Left ventricle myocardium inferior (tissue), 1 donor: ENCODE results near the gene ADSS1. TPM values are rescaled to one million over a fixed set of nuclear protein-coding genes. Genes with fewer than 3 reads are reported as not detected.

Experiments used
- DNase-seq: peaks from one replicate; pipeline ENCODE4 v3.0.0-alpha.2; 2020
- H3K27ac ChIP-seq: fragments of 200-600 bp; replicated peaks from 2 replicates; pipeline ENCODE4 v1.8.0; 2021
- H3K27me3 ChIP-seq: fragments of 200-600 bp; 2 replicates; pipeline ENCODE4 v1.8.0; 2021; ENCODE audit warnings: low read depth
- H3K36me3 ChIP-seq: fragments of 200-600 bp; 2 replicates; pipeline ENCODE4 v1.8.0; 2021
- H3K4me1 ChIP-seq: fragments of 200-600 bp; 2 replicates; pipeline ENCODE4 v1.8.0; 2021
- H3K4me3 ChIP-seq: fragments of 200-600 bp; 2 replicates; pipeline ENCODE4 v1.8.0; 2021; ENCODE audit warnings: mild to moderate bottlenecking, moderate library complexity
- H3K9me3 ChIP-seq: fragments of 200-600 bp; replicated peaks from 2 replicates; pipeline ENCODE4 v1.8.0; 2021
- CTCF ChIP-seq: fragments of 200-600 bp; IDR thresholded peaks from 2 replicates; pipeline ENCODE4 v1.8.0; 2021; ENCODE audit warnings: antibody characterized with exemption, mild to moderate bottlenecking, borderline replicate concordance
- intact Hi-C: fragments of 100-400 bp; cut with micrococcal nuclease; formaldehyde crosslinking; loops from one replicate; pipeline ENCODE4 v1.11.0; 2022
- total RNA-seq: library from RNA; stranded (reverse); fragmentation: NEBNext Ultra II Directional; extraction: Animal tissue kit (Norgen Biotek cat#: 25700); gene quantifications from one replicate; pipeline ENCODE4 v1.2.1, GENCODE V29; 2021
- donor health status: DM: no; HTN: yes; CAD: no; lungs with severe emphysema.

Gene ADSS1
- total RNA-seq, 1 donor from 2014 or later = 218 TPM

DNA sequence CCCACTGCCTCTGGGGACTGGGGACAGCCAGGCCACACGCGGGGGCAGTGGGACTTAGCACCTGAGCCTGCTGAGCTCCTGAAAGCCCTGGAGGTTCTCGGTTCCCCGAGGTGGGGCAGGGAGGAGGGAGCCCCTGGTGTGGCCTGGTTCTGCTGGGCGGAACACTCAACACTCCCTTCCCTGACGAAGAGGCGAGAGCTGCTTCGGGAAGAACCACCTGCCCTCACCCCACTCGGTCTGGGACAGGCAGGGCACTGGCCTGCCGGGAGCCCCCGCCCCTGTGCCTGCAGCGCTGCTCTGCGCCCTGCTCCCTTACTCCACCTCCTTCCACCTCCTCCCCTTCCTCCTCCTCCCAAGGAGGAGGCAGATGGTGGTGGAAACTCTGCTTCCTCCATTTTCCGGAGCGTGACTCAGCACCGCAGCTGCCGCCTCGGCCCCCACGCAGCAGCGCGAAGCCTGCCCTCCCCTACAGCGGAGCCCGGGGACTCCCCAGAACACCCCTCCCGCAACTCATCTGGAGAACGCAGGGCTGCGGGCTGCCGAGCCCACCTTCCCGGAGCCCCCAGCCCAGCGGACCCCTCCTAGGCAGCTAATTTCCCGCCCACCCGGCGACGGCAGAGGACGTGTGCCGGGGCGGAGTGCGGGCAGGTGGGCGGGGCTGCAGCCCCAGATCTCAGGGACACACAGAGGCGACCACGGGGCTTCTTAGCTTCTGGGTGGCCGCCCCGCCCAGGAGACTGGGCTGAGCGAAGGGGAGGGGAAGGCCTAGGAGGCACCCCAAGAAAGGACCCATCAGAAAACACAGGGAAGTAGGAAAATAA lies 46.3 kb upstream of the ADSS1 start:
- intact Hi-C loops = no loop called here
- peak; percentile 82 for DNase-seq
- Histone ChIP-seq H3K36me3 (no peaks in the 10 kb centered on the region), H3K9me3 (no peaks in the 10 kb centered on the region), H3K27ac (peak overlapping the region; percentile 95), H3K27me3 (no peaks in the 10 kb centered on the region), H3K4me1 (peaks cover 63% of the 10 kb centered on the region), H3K4me3 (peak overlapping the region; percentile 72)
- no peak for TF ChIP-seq CTCF

- DNase-seq = peak; percentile 54
- peaks cover 68% of the 10 kb centered on the region for H3K4me1 ChIP-seq
- intact Hi-C loops = no loop called here
- no peaks in the 10 kb centered on the region for H3K9me3 ChIP-seq
- TF ChIP-seq CTCF = no peak
- peak overlapping the region; percentile 72 for H3K4me3 ChIP-seq
- H3K27ac ChIP-seq = peak overlapping the region; percentile 95
- no peaks in the 10 kb centered on the region for H3K36me3 ChIP-seq
- H3K27me3 ChIP-seq = no peaks in the 10 kb centered on the region
These were observed 45.7 kb upstream of the ADSS1 start for GRCh38 chr14:104678346-104678745.

GRCh38 chr14:104678901-104679705 lies 44.9 kb upstream of the ADSS1 start:
- peaks cover 68% of the 10 kb centered on the region for H3K4me1 ChIP-seq
- H3K36me3 ChIP-seq = no peaks in the 10 kb centered on the region
- intact Hi-C loops = no loop called here
- no peaks in the 10 kb centered on the region for H3K9me3 ChIP-seq
- peak; percentile 16 for DNase-seq
- H3K4me3 ChIP-seq = no peak overlapping the region
- TF ChIP-seq CTCF = no peak
- H3K27ac ChIP-seq = peak overlapping the region; percentile 95
- H3K27me3 ChIP-seq = no peaks in the 10 kb centered on the region

- Histone ChIP-seq H3K27ac (peak overlapping the region; percentile 95), H3K4me3 (no peak overlapping the region), H3K27me3 (no peaks in the 10 kb centered on the region), H3K4me1 (peaks cover 68% of the 10 kb centered on the region), H3K9me3 (no peaks in the 10 kb centered on the region), H3K36me3 (no peaks in the 10 kb centered on the region)
- intact Hi-C loops = no loop called here
- TF ChIP-seq CTCF = no peak
- DNase-seq = peak; percentile 23
These were observed 43.8 kb upstream of the ADSS1 start for GRCh38 chr14:104680056-104680805.

DNA sequence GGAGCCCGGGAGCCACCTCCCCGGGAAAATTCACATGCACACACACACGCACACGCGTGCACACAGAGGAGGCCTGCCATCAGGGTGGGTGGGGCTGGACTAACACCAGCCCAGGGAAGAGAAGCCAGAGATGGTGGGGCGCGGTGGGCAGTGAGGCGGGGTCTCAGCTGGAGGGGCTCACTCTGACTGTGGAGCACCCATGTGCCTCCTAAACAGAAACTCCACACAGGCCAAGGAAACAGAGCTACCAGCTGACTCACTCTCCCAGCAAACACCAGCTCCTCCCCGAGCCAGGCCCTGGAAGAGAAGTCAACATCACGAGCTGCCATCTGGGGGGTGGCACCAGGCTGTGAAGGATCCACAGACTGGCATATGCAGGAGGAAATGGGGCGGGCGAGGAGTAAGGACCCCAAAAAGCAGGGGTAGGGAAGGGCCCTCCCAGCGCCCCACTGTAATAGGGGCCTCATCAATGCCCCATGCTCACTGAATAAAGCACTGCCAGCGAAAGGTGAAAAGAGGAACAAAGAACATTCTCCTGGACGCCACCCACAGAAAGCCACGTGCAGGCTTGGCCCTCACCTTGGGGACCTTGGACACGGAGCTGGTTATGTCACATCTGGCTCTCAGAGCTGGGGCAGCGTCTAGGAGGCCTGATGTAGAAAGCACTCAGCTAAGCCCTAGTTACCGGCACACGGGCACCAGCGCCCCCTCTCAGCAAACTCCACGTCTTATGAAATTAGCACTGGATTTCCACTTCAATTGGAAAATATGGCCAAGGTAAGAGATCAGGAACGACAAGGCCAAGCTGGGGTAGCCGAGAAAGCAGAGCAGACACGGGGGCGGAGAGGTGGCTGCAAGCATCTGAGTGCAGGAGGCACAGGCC lies 43.0 kb upstream of the ADSS1 start:
- TF ChIP-seq CTCF = no peak
- H3K9me3 ChIP-seq = no peaks in the 10 kb centered on the region
- H3K27me3 ChIP-seq = no peaks in the 10 kb centered on the region
- peaks cover 68% of the 10 kb centered on the region for H3K4me1 ChIP-seq
- intact Hi-C loops = no loop called here
- peak overlapping the region; percentile 50 for H3K4me3 ChIP-seq
- DNase-seq = peak; percentile 49
- no peaks in the 10 kb centered on the region for H3K36me3 ChIP-seq
- peak overlapping the region; percentile 95 for H3K27ac ChIP-seq
